Liver (tissue), 9 donors: Measurements from ENCODE around the gene SRPRB. TPM values are rescaled to one million over a fixed set of nuclear protein-coding genes. Genes with fewer than 3 reads are reported as not detected.

Experiments
- DNase-seq: peaks from one replicate; pipeline ENCODE4 v3.0.0-alpha.2; 2017; ENCODE audit warnings: low spot score
- H3K27ac ChIP-seq, 2 donors: one replicate each; pipeline ENCODE4 v1.7.0; 2013; ENCODE audit warnings: inconsistent platforms in 2 of 2, low read length in 2 of 2, control low read depth in 1 of 2, low read depth in 1 of 2, mild to moderate bottlenecking in 1 of 2
- H3K27me3 ChIP-seq, 4 donors: one replicate each; pipeline versions ENCODE4 v1.6.1 to v1.7.0; 2013; ENCODE audit warnings: low read length in 3 of 4, inconsistent platforms in 1 of 4, mild to moderate bottlenecking in 1 of 4, moderate library complexity in 1 of 4; ENCODE audit not compliant: control insufficient read depth in 4 of 4, insufficient read depth in 4 of 4
- H3K36me3 ChIP-seq, 4 donors: one replicate each; pipeline versions ENCODE4 v1.6.1 to v1.7.0; 2013; ENCODE audit warnings: low read length in 3 of 4, mild to moderate bottlenecking in 3 of 4, low read depth in 1 of 4, moderate library complexity in 1 of 4; ENCODE audit not compliant: control insufficient read depth in 4 of 4, insufficient read depth in 3 of 4
- H3K4me1 ChIP-seq, 4 donors: one replicate each; pipeline versions ENCODE4 v1.6.1 to v1.7.0; 2013; ENCODE audit warnings: low read length in 3 of 4, mild to moderate bottlenecking in 3 of 4, moderate library complexity in 1 of 4; ENCODE audit not compliant: control insufficient read depth in 4 of 4, insufficient read depth in 4 of 4
- H3K4me3 ChIP-seq, 3 donors: one replicate each; pipeline versions ENCODE4 v1.6.1 to v1.7.0; 2013; ENCODE audit warnings: low read length in 3 of 3, control low read depth in 1 of 3, low read depth in 1 of 3, mild to moderate bottlenecking in 1 of 3
- H3K9ac ChIP-seq, 2 donors: one replicate each; pipeline ENCODE4 v1.7.0; 2013; ENCODE audit warnings: low read length in 2 of 2, mild to moderate bottlenecking in 2 of 2, moderate library complexity in 2 of 2, control low read depth in 1 of 2, low read depth in 1 of 2
- H3K9me3 ChIP-seq, 4 donors: one replicate each; pipeline versions ENCODE4 v1.6.1 to v1.7.0; 2013; ENCODE audit warnings: low read length in 3 of 4; ENCODE audit not compliant: control insufficient read depth in 4 of 4
- ATF3 ChIP-seq: IDR thresholded peaks from 2 replicates; pipeline ENCODE4 v1.6.1; 2016; ENCODE audit warnings: antibody characterized with exemption
- CTCF ChIP-seq: fragments of 150-350 bp; IDR thresholded peaks from 2 replicates; pipeline ENCODE4 v1.5.1; 2017; ENCODE audit warnings: improper control_type of control experiment, low read depth, low read length; ENCODE audit not compliant: missing input control
- EGR1 ChIP-seq, 2 donors: IDR thresholded peaks; 2 replicates each; pipeline ENCODE4 v1.6.1; 2016 to 2018; ENCODE audit warnings: antibody characterized with exemption in 2 of 2, low read depth in 2 of 2
- FOXA1 ChIP-seq: IDR thresholded peaks from 2 replicates; pipeline ENCODE4 v1.6.1; 2016; ENCODE audit warnings: antibody characterized with exemption
- FOXA2 ChIP-seq: IDR thresholded peaks from 2 replicates; pipeline ENCODE4 v1.6.1; 2016; ENCODE audit warnings: antibody characterized with exemption
- GABPA ChIP-seq, 2 donors: IDR thresholded peaks in 1 of 2; conservative IDR thresholded peaks in 1 of 2; 2 replicates each; pipeline ENCODE4 v1.6.1; 2016; ENCODE audit warnings: antibody characterized with exemption in 2 of 2, mild to moderate bottlenecking in 1 of 2, moderate library complexity in 1 of 2
- MAX ChIP-seq: IDR thresholded peaks from 2 replicates; pipeline ENCODE4 v1.6.1; 2016; ENCODE audit warnings: antibody characterized with exemption
- NR2F2 ChIP-seq: IDR thresholded peaks from 2 replicates; pipeline ENCODE4 v1.6.1; 2016; ENCODE audit warnings: antibody characterized with exemption
- RAD21 ChIP-seq, 2 donors: IDR thresholded peaks; 2 replicates each; pipeline ENCODE4 v1.6.1; 2016; ENCODE audit warnings: antibody characterized with exemption in 2 of 2, mild to moderate bottlenecking in 2 of 2
- RXRA ChIP-seq, 2 donors: IDR thresholded peaks; 2 replicates each; pipeline ENCODE4 v1.6.1; 2017 to 2018; ENCODE audit warnings: antibody characterized with exemption in 2 of 2, mild to moderate bottlenecking in 1 of 2
- SP1 ChIP-seq: IDR thresholded peaks from 2 replicates; pipeline ENCODE4 v1.6.1; 2018; ENCODE audit warnings: antibody characterized with exemption, mild to moderate bottlenecking
- TAF1 ChIP-seq: conservative IDR thresholded peaks from 2 replicates; pipeline ENCODE4 v1.6.1; 2016; ENCODE audit warnings: antibody characterized with exemption, mild to moderate bottlenecking
- YY1 ChIP-seq: IDR thresholded peaks from 2 replicates; pipeline ENCODE4 v1.6.1; 2016; ENCODE audit warnings: antibody characterized with exemption, mild to moderate bottlenecking
- ZBTB33 ChIP-seq: IDR thresholded peaks from 2 replicates; pipeline ENCODE4 v1.6.1; 2016; ENCODE audit warnings: antibody characterized with exemption
- polyA plus RNA-seq, 2 donors: library from polyadenylated mRNA; stranded (reverse) in 1 of 2; unstranded in 1 of 2; fragments of 200-250 nt in 1 of 2; fragments of >200 nt in 1 of 2; fragmentation: Nextera tagmentation in 1 of 2; extraction: Ambion mirVana in 1 of 2; gene quantifications; one replicate each; pipeline versions ENCODE4 v1.2.1 to v1.2.3, GENCODE V29; 2013 to 2015
- total RNA-seq, 2 donors: library from RNA; depleted of rRNA; stranded (reverse); fragments of >200 nt; gene quantifications; one replicate each; pipeline ENCODE4 v1.2.3, GENCODE V29; 2014
- donor health status: healthy.
- donor health status: healthy.
- donor health status: healthy.
- donor health status: healthy.
- donor health status: healthy.

The SRPRB gene
- total and polyA plus RNA-seq, 4 donors: 34.7 to 97.6 (median 76.9) TPM

GRCh38 chr3:133870822-133871221 is 65.2 kb downstream of the SRPRB start:
- Histone ChIP-seq H3K27ac (no peak overlapping the region), H3K36me3 (no peaks in the 10 kb centered on the region), H3K4me1 (no peaks in the 10 kb centered on the region), H3K27me3 (peaks cover 0 to 2% (median 0%) of the 10 kb centered on the region in 4 donors), H3K9ac (no peak overlapping the region), H3K9me3 (no peaks in the 10 kb centered on the region), H3K4me3 (no peak overlapping the region)
- no peak for DNase-seq
- TF ChIP-seq SP1: no peak
- no peak for TF ChIP-seq ATF3
- TF ChIP-seq GABPA (IDR thresholded peaks at IDR 0.05 in 1 of 2, conservative IDR thresholded peaks at IDR 0.05 in 1 of 2): no peak
- TF ChIP-seq FOXA1: no peak
- no peak for TF ChIP-seq RXRA (IDR thresholded peaks at IDR 0.05)
- no peak for TF ChIP-seq CTCF
- TF ChIP-seq TAF1: no peak
- no peak for TF ChIP-seq ZBTB33
- TF ChIP-seq FOXA2: no peak
- TF ChIP-seq YY1: no peak
- TF ChIP-seq MAX: no peak
- TF ChIP-seq RAD21 (IDR thresholded peaks at IDR 0.05): no peak
- no peak for TF ChIP-seq NR2F2
- TF ChIP-seq EGR1 (IDR thresholded peaks at IDR 0.05; ENCODE audit: low read depth in 2 of 2): no peak

Other genes with a start within 250 kb of the SRPRB start
- gene CDV3, start 232.1 kb upstream of the SRPRB start, total RNA-seq: 10 to 100 TPM; 64.0 to 82.6 TPM
- gene CDV3, start 232.1 kb upstream of the SRPRB start, polyA plus RNA-seq: 10 to 100 TPM; 37.5 to 42.1 TPM
- gene TOPBP1, start 143.9 kb upstream of the SRPRB start, total RNA-seq: 10 to 100 TPM; 13.6 to 22.9 TPM
- gene TOPBP1, start 143.9 kb upstream of the SRPRB start, polyA plus RNA-seq: 1 to 10 TPM; 3.3 to 3.8 TPM
- 1,000 to 10,000 TPM; 5,845 to 6,687 TPM for gene TF, start 59.4 kb upstream of the SRPRB start, total RNA-seq
- 1,000 to 10,000 TPM; 5,045 to 9,659 TPM for gene TF, start 59.4 kb upstream of the SRPRB start, polyA plus RNA-seq
- gene RAB6B, start 90.1 kb downstream of the SRPRB start, total RNA-seq: 1 to 10 TPM in 1 of 2 donors, under 1 TPM in 1; 0.08 to 2.8 TPM
- gene RAB6B, start 90.1 kb downstream of the SRPRB start, polyA plus RNA-seq: under 1 TPM; 0.28 TPM
- gene SLCO2A1, start 224.1 kb downstream of the SRPRB start, total RNA-seq: 1 to 10 TPM in 1 of 2 donors, under 1 TPM in 1; 0.56 to 2.6 TPM
- gene SLCO2A1, start 224.1 kb downstream of the SRPRB start, polyA plus RNA-seq: 1 to 10 TPM; 1.8 to 3.1 TPM